ENCODE measurements around the gene NR1I2.

NR1I2 gene

DNA sequence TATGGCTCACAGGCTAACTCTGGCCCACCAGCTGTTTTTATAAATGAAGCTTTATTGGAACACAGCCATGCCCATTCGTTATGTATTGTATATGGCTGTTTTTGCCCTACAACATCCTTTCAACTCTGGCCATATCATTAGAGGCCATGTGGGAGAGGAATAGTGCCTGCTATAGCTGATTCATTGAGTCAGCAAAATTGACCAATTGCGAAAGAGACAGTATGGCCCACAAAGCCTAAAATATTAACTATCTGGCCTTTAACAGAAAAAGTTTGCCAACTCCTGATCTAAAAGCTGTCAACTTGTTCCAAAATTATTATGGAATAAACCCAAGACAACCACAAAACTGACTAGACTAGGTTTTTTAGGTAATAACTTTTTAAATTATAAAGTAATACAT, 1.4 kb downstream of the NR1I2 start:
- no peak for TF ChIP-seq TCF12 (IDR thresholded peaks at IDR 0.05; ENCODE audit: low read depth)
- TF ChIP-seq FOXM1 (IDR thresholded peaks at IDR 0.05; ENCODE audit: borderline replicate concordance, low read depth), result no peak
- no peak for TF ChIP-seq REST (IDR thresholded peaks at IDR 0.05; ENCODE audit: low read depth)
- TF ChIP-seq CEBPB (IDR thresholded peaks at IDR 0.05), result no peak
- no peak for TF ChIP-seq EGR1 (IDR thresholded peaks at IDR 0.05)
- no peak for TF ChIP-seq USF1 (IDR thresholded peaks at IDR 0.05)
- TF ChIP-seq TEAD4 (IDR thresholded peaks at IDR 0.05), result no peak
- TF ChIP-seq YY1 (IDR thresholded peaks at IDR 0.05; ENCODE audit: low read depth), result no peak
- TF ChIP-seq, protein P1, sequence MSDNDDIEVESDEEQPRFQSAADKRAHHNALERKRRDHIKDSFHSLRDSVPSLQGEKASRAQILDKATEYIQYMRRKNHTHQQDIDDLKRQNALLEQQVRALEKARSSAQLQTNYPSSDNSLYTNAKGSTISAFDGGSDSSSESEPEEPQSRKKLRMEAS (IDR thresholded peaks at IDR 0.05), result no peak
- TF ChIP-seq NFIC (IDR thresholded peaks at IDR 0.05), result no peak
- TF ChIP-seq ZBTB7A (IDR thresholded peaks at IDR 0.05; ENCODE audit: low read depth), result no peak
- TF ChIP-seq RAD21 (IDR thresholded peaks at IDR 0.05; ENCODE audit: low read depth), result no peak
- no peak for TF ChIP-seq EP300 (IDR thresholded peaks at IDR 0.05; ENCODE audit: borderline replicate concordance)
- TF ChIP-seq TAF1 (IDR thresholded peaks at IDR 0.05; ENCODE audit: low read depth), result no peak
- TF ChIP-seq CREB1 (IDR thresholded peaks at IDR 0.05; ENCODE audit: low read depth), result no peak

DNA sequence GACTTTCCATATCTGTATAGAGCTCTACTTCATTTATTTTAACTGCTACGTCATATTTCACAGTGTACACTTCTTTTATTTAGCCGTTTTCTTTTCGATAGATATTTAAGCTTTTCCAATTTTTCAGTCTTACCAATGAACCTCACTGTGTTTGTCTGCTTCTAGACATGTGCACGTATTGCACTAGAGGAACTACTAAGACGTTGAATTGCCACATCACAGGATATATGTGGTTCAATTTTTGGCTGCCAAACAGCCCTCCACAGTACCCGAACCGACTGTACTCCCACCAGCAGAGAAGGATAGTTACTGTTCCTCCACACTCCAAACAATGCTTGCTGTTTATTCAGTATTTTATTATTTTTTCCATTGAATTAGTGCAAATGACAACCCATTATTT, 2.0 kb downstream of the NR1I2 start:
- TF ChIP-seq RAD21 (IDR thresholded peaks at IDR 0.05; ENCODE audit: low read depth), result no peak
- TF ChIP-seq CREB1 (IDR thresholded peaks at IDR 0.05; ENCODE audit: low read depth), result no peak
- TF ChIP-seq USF1 (IDR thresholded peaks at IDR 0.05), result no peak
- TF ChIP-seq ZBTB7A (IDR thresholded peaks at IDR 0.05; ENCODE audit: low read depth), result no peak
- no peak for TF ChIP-seq NFIC (IDR thresholded peaks at IDR 0.05)
- TF ChIP-seq, protein P1 (IDR thresholded peaks at IDR 0.05), result no peak
- no peak for TF ChIP-seq TEAD4 (IDR thresholded peaks at IDR 0.05)
- no peak for TF ChIP-seq REST (IDR thresholded peaks at IDR 0.05; ENCODE audit: low read depth)
- TF ChIP-seq CEBPB (IDR thresholded peaks at IDR 0.05), result no peak
- TF ChIP-seq YY1 (IDR thresholded peaks at IDR 0.05; ENCODE audit: low read depth), result no peak
- TF ChIP-seq TAF1 (IDR thresholded peaks at IDR 0.05; ENCODE audit: low read depth), result no peak
- no peak for TF ChIP-seq EP300 (IDR thresholded peaks at IDR 0.05; ENCODE audit: borderline replicate concordance)
- no peak for TF ChIP-seq FOXM1 (IDR thresholded peaks at IDR 0.05; ENCODE audit: borderline replicate concordance, low read depth)

GRCh38 chr3:119786409-119786808, 4.5 kb downstream of the NR1I2 start:
- TF ChIP-seq CEBPB (IDR thresholded peaks at IDR 0.05) (no peak), RAD21 (IDR thresholded peaks at IDR 0.05; ENCODE audit: low read depth) (no peak), NFIC (IDR thresholded peaks at IDR 0.05) (no peak), ZBTB7A (IDR thresholded peaks at IDR 0.05; ENCODE audit: low read depth) (no peak), CREB1 (IDR thresholded peaks at IDR 0.05; ENCODE audit: low read depth) (no peak), FOXM1 (IDR thresholded peaks at IDR 0.05; ENCODE audit: borderline replicate concordance, low read depth) (no peak), TEAD4 (IDR thresholded peaks at IDR 0.05) (no peak), REST (IDR thresholded peaks at IDR 0.05; ENCODE audit: low read depth) (no peak), EGR1 (IDR thresholded peaks at IDR 0.05) (no peak), EP300 (IDR thresholded peaks at IDR 0.05; ENCODE audit: borderline replicate concordance) (no peak), TCF12 (IDR thresholded peaks at IDR 0.05; ENCODE audit: low read depth) (no peak), YY1 (IDR thresholded peaks at IDR 0.05; ENCODE audit: low read depth) (no peak), USF1 (IDR thresholded peaks at IDR 0.05) (no peak), TAF1 (IDR thresholded peaks at IDR 0.05; ENCODE audit: low read depth) (no peak)
- TF ChIP-seq, protein P1 (IDR thresholded peaks at IDR 0.05), result no peak

All from Ishikawa (cell line).